SH-SY5Y (cell line): ENCODE results near the gene PGLYRP4.

Experiments used
- GATA2 ChIP-seq: IDR thresholded peaks from 2 replicates; pipeline ENCODE4 v1.6.1; 2011; ENCODE audit warnings: mild to moderate bottlenecking, low read depth, low read length
- GATA3 ChIP-seq: IDR thresholded peaks from 2 replicates; pipeline ENCODE4 v1.6.1; 2011; ENCODE audit warnings: low read depth, mild to moderate bottlenecking, low read length, moderate library complexity

DNA sequence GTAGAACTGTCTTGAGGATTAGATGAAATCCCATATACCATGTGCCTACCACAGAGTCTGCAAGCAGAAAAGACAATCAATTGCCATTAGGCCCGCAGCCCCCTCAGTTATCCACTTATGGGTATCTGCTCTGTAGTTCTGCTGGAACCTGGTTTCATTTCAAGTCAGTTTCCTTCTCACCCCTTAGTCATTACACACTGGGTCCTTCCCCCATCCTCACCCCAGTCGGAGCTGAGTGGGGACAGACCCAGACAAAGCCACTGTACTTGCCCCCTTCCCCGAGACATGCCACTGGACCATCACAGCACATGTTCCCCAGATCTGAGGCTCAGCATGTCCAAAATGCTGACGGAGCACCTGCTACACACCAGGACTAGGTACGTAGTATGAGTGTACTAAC, 57.1 kb downstream of the PGLYRP4 start:
- no peak for TF ChIP-seq GATA3
- TF ChIP-seq GATA2: no peak
